Measurements from ENCODE around the gene ST3GAL5.
"Not testable (repeated sequence)": the region's sequence is repeated elsewhere in the genome, so short reads cannot be mapped to it uniquely, and the experiment has no call there.

Gene ST3GAL5

GRCh38 chr2:85933753-85934594 is 45.2 kb upstream of the ST3GAL5 start:
- no peak for DNase-seq (ENCODE audit: extremely low read depth, low read depth)
- no peak overlapping the region for H3K4me3 ChIP-seq (replicated peaks; ENCODE audit: low read depth, low read length)
- no peak for TF ChIP-seq CTCF (IDR thresholded peaks at IDR 0.05; ENCODE audit: low read depth, low read length, missing control alignments)

GRCh38 chr2:85931151-85931550 is 42.4 kb upstream of the ST3GAL5 start:
- DNase-seq (ENCODE audit: extremely low read depth, low read depth); H3K4me3 ChIP-seq (replicated peaks; ENCODE audit: low read depth, low read length): not testable (repeated sequence)

- no peak overlapping the region for H3K4me3 ChIP-seq (replicated peaks; ENCODE audit: low read depth, low read length)
- no peak for DNase-seq (ENCODE audit: extremely low read depth, low read depth)
- TF ChIP-seq CTCF (IDR thresholded peaks at IDR 0.05; ENCODE audit: low read depth, low read length, missing control alignments): no peak
These were observed 41.6 kb upstream of the ST3GAL5 start for GRCh38 chr2:85930129-85931124.

- no peak for DNase-seq (ENCODE audit: extremely low read depth, low read depth)
These were observed 40.6 kb upstream of the ST3GAL5 start for GRCh38 chr2:85929096-85930050.

GRCh38 chr2:85926931-85927661 is 38.3 kb upstream of the ST3GAL5 start:
- no peak for TF ChIP-seq CTCF (IDR thresholded peaks at IDR 0.05; ENCODE audit: low read depth, low read length, missing control alignments)
- no peak for DNase-seq (ENCODE audit: extremely low read depth, low read depth)
- H3K4me3 ChIP-seq (replicated peaks; ENCODE audit: low read depth, low read length): no peak overlapping the region

More at GRCh38 chr2:85929096-85930050, 40.6 kb upstream of the ST3GAL5 start:
- no peak for TF ChIP-seq CTCF (IDR thresholded peaks at IDR 0.05; ENCODE audit: low read depth, low read length, missing control alignments)
- no peak overlapping the region for H3K4me3 ChIP-seq (replicated peaks; ENCODE audit: low read depth, low read length)

GRCh38 chr2:85926526-85926925 is 37.7 kb upstream of the ST3GAL5 start:
- DNase-seq (ENCODE audit: extremely low read depth, low read depth): no peak
- no peak overlapping the region for H3K4me3 ChIP-seq (replicated peaks; ENCODE audit: low read depth, low read length)
- no peak for TF ChIP-seq CTCF (IDR thresholded peaks at IDR 0.05; ENCODE audit: low read depth, low read length, missing control alignments)
